ENCODE measurements around the gene MYH10.

GRCh38 chr17:8651013-8651412, 20.5 kb upstream of the MYH10 start:
- TF ChIP-seq ZNF274 (IDR thresholded peaks at IDR 0.05; ENCODE audit: low read depth, low read length) (no peak), YY1 (IDR thresholded peaks at IDR 0.05; ENCODE audit: insufficient read depth, insufficient read length) (no peak), SUZ12 (IDR thresholded peaks at IDR 0.05; ENCODE audit: extremely low read depth, insufficient read depth, insufficient read length) (no peak)

Measured in NT2/D1 (cell line).